Fibroblast of skin of left quadriceps (primary cell): ENCODE measurements around the gene EVI5.
"Not testable (repeated sequence)": the region's sequence is repeated elsewhere in the genome, so short reads cannot be mapped to it uniquely, and the experiment has no call there.

Source experiments
- DNase-seq, 2 experiments: peaks; one replicate each; pipeline ENCODE4 v3.0.0-alpha.2; 2013; ENCODE audit warnings: low read depth in 2 of 2

EVI5 gene

GRCh38 chr1:92695104-92695503, 89.8 kb downstream of the EVI5 start:
- DNase-seq: no peak

GRCh38 chr1:92691925-92692324, 93.0 kb downstream of the EVI5 start:
- DNase-seq: no peak

- DNase-seq: no peak
Observed at GRCh38 chr1:92690212-92690906, 94.5 kb downstream of the EVI5 start.

GRCh38 chr1:92679980-92680379, 104.9 kb downstream of the EVI5 start:
- DNase-seq: no peak

- DNase-seq: no peak
Observed at GRCh38 chr1:92663775-92664174, 121.1 kb downstream of the EVI5 start.

GRCh38 chr1:92662048-92662447, 122.9 kb downstream of the EVI5 start:
- no peak for DNase-seq

GRCh38 chr1:92657701-92658100, 127.2 kb downstream of the EVI5 start:
- DNase-seq: no peak

- DNase-seq: no peak
Observed at GRCh38 chr1:92655197-92655801, 129.6 kb downstream of the EVI5 start.

GRCh38 chr1:92653605-92654381, 131.1 kb downstream of the EVI5 start:
- no peak for DNase-seq

GRCh38 chr1:92640686-92641085, 144.2 kb downstream of the EVI5 start:
- DNase-seq: not testable (repeated sequence)

- no peak for DNase-seq
Observed at GRCh38 chr1:92638498-92638897, 146.4 kb downstream of the EVI5 start.

GRCh38 chr1:92635203-92635602, 149.7 kb downstream of the EVI5 start:
- not testable (repeated sequence) for DNase-seq

GRCh38 chr1:92623187-92623778, 161.6 kb downstream of the EVI5 start:
- no peak for DNase-seq

- no peak for DNase-seq
Observed at GRCh38 chr1:92619466-92620189, 165.3 kb downstream of the EVI5 start.

- no peak for DNase-seq
Observed at GRCh38 chr1:92601044-92601443, 183.9 kb downstream of the EVI5 start.

GRCh38 chr1:92599184-92599583, 185.7 kb downstream of the EVI5 start:
- DNase-seq: no peak

GRCh38 chr1:92589361-92589760, 195.5 kb downstream of the EVI5 start:
- not testable (repeated sequence) for DNase-seq

- no peak for DNase-seq
Observed at GRCh38 chr1:92587445-92587844, 197.5 kb downstream of the EVI5 start.

- DNase-seq: no peak
Observed at GRCh38 chr1:92585831-92586230, 199.1 kb downstream of the EVI5 start.

GRCh38 chr1:92584810-92585209, 200.1 kb downstream of the EVI5 start:
- DNase-seq: not testable (repeated sequence)

- no peak for DNase-seq
Observed at GRCh38 chr1:92583821-92584760, 200.8 kb downstream of the EVI5 start.
